GM21619 (cell line): ENCODE results near the gene MAN2B2.

Experiments used
- ATAC-seq: cut with Tn5 transposase; IDR thresholded peaks from one replicate; pipeline ENCODE4 v1.9.1; 2021; ENCODE audit not compliant: unreplicated experiment

Gene MAN2B2

DNA sequence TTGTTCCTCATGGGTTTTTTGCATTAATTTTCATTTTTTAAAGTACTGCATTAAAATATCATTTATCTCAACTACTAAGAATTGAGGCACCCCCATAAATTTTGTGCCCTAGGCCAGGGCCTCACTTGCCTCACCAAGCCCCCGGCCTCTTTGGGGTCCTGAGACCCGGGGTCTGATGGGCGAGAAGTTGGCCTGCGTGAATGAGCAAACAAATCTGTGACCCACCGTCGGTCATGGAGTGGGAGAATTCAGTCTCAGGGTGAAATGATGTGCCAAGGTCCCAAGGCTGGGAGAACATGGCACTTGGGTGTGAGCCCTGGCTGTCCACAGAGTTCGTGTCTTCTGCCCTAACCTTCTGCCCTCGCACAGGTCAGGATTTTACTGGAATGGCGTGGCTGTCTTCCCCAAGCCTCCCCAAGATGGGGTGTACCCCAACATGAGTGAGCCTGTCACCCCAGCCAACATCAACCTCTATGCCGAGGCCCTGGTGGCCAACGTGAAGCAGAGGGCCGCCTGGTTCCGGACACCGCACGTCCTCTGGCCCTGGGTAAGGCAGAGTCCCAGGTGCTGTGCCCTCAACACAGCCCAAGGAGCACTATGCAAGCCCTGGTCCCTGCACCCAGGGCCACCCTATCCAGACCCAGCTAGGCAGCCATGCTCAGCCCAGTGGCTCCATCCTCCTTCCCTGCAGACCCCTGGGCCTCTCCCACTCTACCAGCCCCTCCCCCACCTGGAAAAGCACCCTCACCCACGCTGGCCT, 18.0 kb downstream of the MAN2B2 start:
- no peak for ATAC-seq

- ATAC-seq: no peak
Observed at GRCh38 chr4:6594341-6594740, 19.4 kb downstream of the MAN2B2 start.

GRCh38 chr4:6594826-6595355, 19.9 kb downstream of the MAN2B2 start:
- ATAC-seq: no peak

GRCh38 chr4:6595897-6596537, 21.0 kb downstream of the MAN2B2 start:
- ATAC-seq: no peak

DNA sequence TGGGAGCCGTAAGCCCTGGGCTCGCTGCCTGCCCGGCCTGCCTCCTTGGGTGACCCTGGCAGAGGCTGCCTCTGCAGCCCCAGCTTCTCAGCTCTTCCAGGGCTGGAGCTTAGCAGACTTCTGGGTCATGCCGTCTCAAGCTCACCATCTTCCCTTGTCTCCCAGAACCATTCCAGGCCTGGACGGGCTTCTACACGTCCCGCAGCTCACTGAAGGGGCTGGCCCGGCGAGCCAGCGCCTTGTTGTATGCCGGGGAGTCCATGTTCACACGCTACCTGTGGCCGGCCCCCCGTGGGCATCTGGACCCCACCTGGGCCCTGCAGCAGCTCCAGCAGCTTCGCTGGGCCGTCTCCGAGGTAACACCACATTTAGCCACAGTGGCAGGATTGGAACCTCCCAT, 22.0 kb downstream of the MAN2B2 start:
- ATAC-seq: no peak

DNA sequence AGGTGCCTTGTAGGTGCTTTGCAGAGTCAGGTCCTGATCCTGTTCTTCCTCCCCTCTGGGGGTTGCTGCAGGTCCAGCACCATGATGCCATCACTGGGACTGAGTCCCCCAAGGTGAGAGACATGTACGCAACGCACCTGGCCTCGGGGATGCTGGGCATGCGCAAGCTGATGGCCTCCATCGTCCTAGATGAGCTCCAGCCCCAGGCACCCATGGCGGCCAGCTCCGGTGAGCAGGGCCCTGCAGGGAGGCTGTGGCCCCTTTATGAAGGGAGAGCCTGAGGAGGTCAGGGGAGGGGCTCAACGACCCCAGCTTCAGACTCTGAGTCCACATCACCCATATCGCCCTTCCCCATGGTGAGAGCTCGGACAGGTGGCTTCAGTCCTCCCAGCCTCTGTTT, 23.1 kb downstream of the MAN2B2 start:
- no peak for ATAC-seq

- no peak for ATAC-seq
Observed at GRCh38 chr4:6598641-6599040, 23.7 kb downstream of the MAN2B2 start.

- ATAC-seq: no peak
Observed at GRCh38 chr4:6601661-6602250, 26.8 kb downstream of the MAN2B2 start.

GRCh38 chr4:6602289-6602688, 27.3 kb downstream of the MAN2B2 start:
- ATAC-seq: no peak

DNA sequence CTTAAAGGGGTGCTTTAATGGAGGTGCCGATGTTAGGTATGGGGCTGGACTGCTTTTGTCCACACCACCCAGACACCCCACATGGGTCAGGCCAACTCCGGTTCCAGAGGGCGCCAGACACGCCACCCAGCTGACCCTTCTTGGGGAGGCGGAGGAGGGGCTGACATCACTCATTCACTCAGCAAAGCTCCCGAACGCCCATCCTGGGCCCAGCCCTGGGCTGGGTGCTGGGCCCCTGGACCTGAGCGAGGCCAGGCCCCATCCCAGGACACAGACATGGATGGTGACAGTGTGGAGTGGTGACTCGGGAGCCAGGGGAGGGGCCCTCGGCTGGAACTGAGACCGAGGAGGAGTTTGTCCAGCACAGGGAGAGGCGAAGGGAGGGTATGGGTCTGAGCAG, 28.1 kb downstream of the MAN2B2 start:
- ATAC-seq: no peak

GRCh38 chr4:6605114-6605513, 30.1 kb downstream of the MAN2B2 start:
- ATAC-seq: no peak

GRCh38 chr4:6605605-6606004, 30.6 kb downstream of the MAN2B2 start:
- no peak for ATAC-seq

DNA sequence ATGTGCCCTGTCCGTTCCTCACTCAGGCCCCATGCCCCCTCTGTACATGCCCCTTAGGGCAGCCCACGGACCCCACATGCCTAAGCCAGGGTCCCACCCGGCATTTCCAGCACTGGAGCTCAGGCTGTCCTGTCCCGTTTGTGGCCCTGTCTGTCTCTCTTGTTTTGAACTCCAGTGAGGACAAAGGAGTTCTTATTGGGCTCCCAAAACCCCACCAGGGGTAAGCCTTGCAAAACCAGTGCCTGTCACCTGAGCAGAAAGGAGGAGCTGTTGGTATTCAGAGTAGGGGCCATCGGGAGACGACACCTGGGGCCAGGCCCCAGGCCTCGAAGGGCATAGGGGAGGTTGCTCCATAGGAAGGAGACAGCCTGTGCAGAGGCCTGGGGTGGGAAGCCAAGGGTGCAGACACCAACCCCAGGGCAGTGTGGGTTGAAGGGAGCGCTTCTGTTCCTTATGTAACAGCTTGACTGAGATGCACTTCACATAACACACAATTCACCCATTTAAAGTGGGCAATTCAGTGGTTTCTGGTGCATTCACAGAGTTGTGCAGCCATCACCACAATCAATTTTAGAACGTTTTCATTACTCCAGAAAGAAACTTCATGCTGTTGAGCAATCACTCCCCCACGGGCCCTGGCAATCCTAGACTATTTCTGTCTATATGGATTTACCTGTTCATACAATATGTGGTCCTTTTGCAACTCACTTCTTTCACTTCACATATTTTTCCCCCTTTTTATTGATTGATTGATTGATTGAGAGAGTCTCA, 31.7 kb downstream of the MAN2B2 start:
- ATAC-seq: no peak

DNA sequence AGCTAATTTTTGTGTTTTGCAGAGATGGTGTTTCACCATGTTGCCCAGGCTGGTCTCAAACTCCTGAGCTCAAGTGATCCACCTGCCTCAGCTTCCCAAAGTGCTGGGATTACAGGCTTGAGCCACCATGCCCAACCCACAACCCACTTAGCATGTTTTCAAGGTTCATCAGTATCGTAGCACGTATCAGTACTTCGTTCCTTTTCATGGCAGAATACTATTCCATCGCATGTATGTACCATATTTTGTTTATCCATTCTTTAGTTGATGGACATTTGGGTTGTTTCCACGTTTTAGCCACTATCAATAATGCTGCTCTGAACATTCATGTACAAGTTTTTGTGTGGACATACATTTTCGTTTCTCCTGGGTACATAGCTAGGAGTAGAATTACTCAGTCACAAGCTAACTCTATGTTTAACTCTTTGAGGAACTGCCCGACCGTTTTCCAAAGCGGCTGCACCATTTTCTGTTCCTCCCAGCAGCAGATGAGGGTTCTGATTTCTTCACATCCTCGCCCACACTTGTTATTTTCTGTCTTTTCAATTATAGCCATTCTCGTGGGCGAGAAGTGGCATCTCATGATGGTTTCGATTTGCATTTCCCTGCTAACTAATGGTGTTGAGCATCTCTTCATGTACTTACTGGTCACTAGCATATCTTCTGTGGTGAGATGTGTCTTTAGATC, 32.5 kb downstream of the MAN2B2 start:
- ATAC-seq: no peak

GRCh38 chr4:6608758-6609414, 33.9 kb downstream of the MAN2B2 start:
- ATAC-seq: no peak

DNA sequence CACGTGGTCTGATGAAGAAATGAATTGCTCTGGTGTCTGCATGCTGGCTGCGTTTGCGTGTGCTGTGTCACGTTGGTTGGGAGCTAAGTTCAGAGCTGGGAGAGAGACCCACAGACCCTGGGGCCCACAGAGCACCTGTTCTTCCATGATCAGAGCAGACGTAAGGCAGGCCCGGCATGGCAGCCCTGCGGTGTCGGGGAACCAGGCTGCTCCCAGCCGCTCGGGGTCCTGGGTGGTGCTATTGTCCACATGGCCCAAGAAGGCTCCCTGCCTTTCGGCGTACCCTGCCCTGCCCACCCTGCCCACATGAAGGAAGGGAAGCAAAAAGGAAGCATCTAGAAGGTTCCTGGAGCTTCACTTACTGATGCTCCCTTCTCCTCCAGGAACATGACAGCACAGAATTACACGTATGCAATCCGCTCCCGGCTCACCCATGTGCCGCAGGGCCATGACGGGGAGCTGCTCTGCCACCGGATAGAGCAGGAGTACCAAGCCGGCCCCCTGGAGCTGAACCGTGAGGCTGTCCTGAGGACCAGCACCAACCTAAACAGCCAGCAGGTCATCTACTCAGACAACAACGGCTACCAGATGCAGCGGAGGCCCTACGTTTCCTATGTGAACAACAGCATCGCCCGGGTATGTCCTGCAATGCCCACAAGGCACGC, 34.6 kb downstream of the MAN2B2 start:
- ATAC-seq: no peak

- ATAC-seq: no peak
Observed at GRCh38 chr4:6610856-6611430, 36.0 kb downstream of the MAN2B2 start.

- no peak for ATAC-seq
Observed at GRCh38 chr4:6612961-6613675, 38.1 kb downstream of the MAN2B2 start.
